ENCODE measurements around the gene LHX4. TPM values are rescaled to one million over a fixed set of nuclear protein-coding genes. Genes with fewer than 3 reads are reported as not detected.

Gene LHX4
- total and polyA plus RNA-seq, 2 of the 13 experiments (the other 11 are each of a cell fraction or from before 2014, with no cell fraction given): 0.03 to 0.07 TPM

DNA sequence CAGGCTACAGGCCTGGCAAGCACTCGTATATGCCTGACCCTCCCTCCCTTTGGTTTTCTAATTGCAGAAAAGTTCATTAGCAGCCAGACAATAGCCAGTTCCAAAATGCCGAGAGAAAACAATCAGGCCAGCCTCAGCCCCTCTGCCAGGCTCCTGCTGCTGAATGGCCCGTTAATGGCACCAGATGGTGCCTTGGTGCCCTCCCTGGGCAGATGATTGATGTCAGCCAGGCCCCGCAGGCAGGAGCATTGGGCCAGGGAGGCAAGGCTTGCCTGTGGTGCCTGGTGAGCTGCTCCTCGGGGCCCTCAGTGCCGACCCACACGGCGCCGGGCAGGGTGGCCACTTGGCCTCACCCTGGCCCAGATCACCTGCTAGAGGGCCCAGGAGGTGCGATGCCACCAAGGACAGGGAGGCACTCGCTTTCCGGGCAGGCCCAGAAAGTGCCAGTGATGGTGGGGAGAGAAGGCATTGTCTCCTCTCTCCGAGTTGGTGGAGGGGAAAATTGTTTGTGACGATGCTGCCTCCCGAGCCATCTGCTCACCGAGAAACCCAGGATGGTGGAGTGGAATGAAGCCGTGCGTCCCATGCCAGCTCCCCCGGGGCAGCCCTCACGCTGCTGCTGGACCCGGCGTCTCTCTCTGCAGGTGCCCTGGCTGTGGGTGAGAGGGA lies 47.3 kb upstream of the LHX4 start (continued):
- no peak for TF ChIP-seq ARID2 (CRISPR knock-in tag; IDR thresholded peaks at IDR 0.05; ENCODE audit: borderline replicate concordance)

DNA sequence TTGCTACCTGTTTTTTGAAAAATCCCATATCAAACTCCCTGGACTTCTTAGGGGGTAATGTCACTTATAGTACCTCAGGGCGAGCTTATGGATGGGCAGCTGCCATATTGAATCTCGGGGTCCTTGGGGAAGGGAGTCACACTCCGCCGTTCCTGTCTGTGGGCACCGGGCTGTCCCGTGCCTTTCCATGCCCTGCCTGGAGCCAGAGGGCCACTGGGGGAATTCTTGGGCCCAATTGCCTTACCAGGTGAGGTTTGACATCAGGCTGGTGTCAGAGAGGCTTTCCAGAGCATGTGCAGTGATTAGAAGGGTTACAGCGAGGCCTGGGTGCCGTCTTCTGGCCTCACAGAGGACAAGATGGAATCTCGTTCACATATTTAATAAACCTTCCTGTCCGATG lies 46.6 kb upstream of the LHX4 start:
- FAIRE-seq: no peak
- ChIA-PET CTCF (ENCODE audit: low intra/inter-chr PET ratio, low total read pairs) (no interaction called here), POLR2A (no interaction called here)
- no peak for TF ChIP-seq ZNF160 (CRISPR knock-in tag; IDR thresholded peaks at IDR 0.05)
- TF ChIP-seq KLF12 (CRISPR knock-in tag; IDR thresholded peaks at IDR 0.05; ENCODE audit: borderline replicate concordance): no peak
- TF ChIP-seq HNRNPL (IDR thresholded peaks at IDR 0.05; ENCODE audit: low read depth, low read length): no peak
- TF ChIP-seq, protein P1, sequence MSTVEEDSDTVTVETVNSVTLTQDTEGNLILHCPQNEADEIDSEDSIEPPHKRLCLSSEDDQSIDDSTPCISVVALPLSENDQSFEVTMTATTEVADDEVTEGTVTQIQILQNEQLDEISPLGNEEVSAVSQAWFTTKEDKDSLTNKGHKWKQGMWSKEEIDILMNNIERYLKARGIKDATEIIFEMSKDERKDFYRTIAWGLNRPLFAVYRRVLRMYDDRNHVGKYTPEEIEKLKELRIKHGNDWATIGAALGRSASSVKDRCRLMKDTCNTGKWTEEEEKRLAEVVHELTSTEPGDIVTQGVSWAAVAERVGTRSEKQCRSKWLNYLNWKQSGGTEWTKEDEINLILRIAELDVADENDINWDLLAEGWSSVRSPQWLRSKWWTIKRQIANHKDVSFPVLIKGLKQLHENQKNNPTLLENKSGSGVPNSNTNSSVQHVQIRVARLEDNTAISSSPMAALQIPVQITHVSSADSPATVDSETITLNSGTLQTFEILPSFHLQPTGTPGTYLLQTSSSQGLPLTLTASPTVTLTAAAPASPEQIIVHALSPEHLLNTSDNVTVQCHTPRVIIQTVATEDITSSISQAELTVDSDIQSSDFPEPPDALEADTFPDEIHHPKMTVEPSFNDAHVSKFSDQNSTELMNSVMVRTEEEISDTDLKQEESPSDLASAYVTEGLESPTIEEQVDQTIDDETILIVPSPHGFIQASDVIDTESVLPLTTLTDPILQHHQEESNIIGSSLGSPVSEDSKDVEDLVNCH (CRISPR knock-in tag; IDR thresholded peaks at IDR 0.05): no peak
- TF ChIP-seq, protein P2, sequence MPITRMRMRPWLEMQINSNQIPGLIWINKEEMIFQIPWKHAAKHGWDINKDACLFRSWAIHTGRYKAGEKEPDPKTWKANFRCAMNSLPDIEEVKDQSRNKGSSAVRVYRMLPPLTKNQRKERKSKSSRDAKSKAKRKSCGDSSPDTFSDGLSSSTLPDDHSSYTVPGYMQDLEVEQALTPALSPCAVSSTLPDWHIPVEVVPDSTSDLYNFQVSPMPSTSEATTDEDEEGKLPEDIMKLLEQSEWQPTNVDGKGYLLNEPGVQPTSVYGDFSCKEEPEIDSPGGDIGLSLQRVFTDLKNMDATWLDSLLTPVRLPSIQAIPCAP (CRISPR knock-in tag; IDR thresholded peaks at IDR 0.05; ENCODE audit: low read depth): no peak
- TF ChIP-seq, protein P3, sequence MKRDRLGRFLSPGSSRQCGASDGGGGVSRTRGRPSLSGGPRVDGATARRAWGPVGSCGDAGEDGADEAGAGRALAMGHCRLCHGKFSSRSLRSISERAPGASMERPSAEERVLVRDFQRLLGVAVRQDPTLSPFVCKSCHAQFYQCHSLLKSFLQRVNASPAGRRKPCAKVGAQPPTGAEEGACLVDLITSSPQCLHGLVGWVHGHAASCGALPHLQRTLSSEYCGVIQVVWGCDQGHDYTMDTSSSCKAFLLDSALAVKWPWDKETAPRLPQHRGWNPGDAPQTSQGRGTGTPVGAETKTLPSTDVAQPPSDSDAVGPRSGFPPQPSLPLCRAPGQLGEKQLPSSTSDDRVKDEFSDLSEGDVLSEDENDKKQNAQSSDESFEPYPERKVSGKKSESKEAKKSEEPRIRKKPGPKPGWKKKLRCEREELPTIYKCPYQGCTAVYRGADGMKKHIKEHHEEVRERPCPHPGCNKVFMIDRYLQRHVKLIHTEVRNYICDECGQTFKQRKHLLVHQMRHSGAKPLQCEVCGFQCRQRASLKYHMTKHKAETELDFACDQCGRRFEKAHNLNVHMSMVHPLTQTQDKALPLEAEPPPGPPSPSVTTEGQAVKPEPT (CRISPR knock-in tag; IDR thresholded peaks at IDR 0.05; ENCODE audit: low read depth): no peak
- no peak for TF ChIP-seq SRSF4 (IDR thresholded peaks at IDR 0.05; ENCODE audit: low read depth, low read length, poor library complexity, severe bottlenecking)
- no peak for TF ChIP-seq ZFP36 (IDR thresholded peaks at IDR 0.05; ENCODE audit: borderline replicate concordance, low read depth, low read length, partially characterized antibody)
- no peak for TF ChIP-seq ZNF232 (CRISPR knock-in tag; IDR thresholded peaks at IDR 0.05; ENCODE audit: borderline replicate concordance)
- no peak for TF ChIP-seq ZNF3 (CRISPR knock-in tag; IDR thresholded peaks at IDR 0.05)
- no peak for TF ChIP-seq ZNF235 (CRISPR knock-in tag; IDR thresholded peaks at IDR 0.05; ENCODE audit: borderline replicate concordance)
- no peak for TF ChIP-seq ZBTB7B (CRISPR knock-in tag; IDR thresholded peaks at IDR 0.05)
- no peak for TF ChIP-seq ZNF724P (CRISPR knock-in tag; IDR thresholded peaks at IDR 0.05; ENCODE audit: borderline replicate concordance)
- TF ChIP-seq, protein P4, sequence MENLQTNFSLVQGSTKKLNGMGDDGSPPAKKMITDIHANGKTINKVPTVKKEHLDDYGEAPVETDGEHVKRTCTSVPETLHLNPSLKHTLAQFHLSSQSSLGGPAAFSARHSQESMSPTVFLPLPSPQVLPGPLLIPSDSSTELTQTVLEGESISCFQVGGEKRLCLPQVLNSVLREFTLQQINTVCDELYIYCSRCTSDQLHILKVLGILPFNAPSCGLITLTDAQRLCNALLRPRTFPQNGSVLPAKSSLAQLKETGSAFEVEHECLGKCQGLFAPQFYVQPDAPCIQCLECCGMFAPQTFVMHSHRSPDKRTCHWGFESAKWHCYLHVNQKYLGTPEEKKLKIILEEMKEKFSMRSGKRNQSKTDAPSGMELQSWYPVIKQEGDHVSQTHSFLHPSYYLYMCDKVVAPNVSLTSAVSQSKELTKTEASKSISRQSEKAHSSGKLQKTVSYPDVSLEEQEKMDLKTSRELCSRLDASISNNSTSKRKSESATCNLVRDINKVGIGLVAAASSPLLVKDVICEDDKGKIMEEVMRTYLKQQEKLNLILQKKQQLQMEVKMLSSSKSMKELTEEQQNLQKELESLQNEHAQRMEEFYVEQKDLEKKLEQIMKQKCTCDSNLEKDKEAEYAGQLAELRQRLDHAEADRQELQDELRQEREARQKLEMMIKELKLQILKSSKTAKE (CRISPR knock-in tag; IDR thresholded peaks at IDR 0.05; ENCODE audit: borderline replicate concordance): no peak

More for the DNA sequence above, 46.6 kb upstream of the LHX4 start:
- H3K27ac ChIP-seq (ENCODE audit: extremely low read length, insufficient read depth, low read length): no peak overlapping the region
- no peak for ATAC-seq
- no TSS peak for BruUV-seq (replicated peaks)
- no peak overlapping the region for H3K4me3 ChIP-seq (replicated peaks in 1 of 3; ENCODE audit: insufficient read depth in 1 of 3, low read depth in 2 of 3, low read length in 3 of 3)
- H3K4me1 ChIP-seq (ENCODE audit: insufficient read depth, low read length): no peaks in the 10 kb centered on the region
- no peaks in the 10 kb centered on the region for H3K79me2 ChIP-seq (ENCODE audit: insufficient read depth, low read length)
- no peak overlapping the region for H3K9ac ChIP-seq (ENCODE audit: insufficient read depth, low read depth, low read length)
- H3K27me3 ChIP-seq (ENCODE audit: control insufficient read depth in 1 of 2, insufficient read depth in 2 of 2, low read length in 2 of 2): no peaks in the 10 kb centered on the region
- no peaks in the 10 kb centered on the region for H3K9me3 ChIP-seq (ENCODE audit: low read length)
- no peak overlapping the region for H3K4me2 ChIP-seq (ENCODE audit: low read depth, low read length)
- no peak overlapping the region for H2AFZ ChIP-seq (ENCODE audit: low read length)
- WGBS (ENCODE audit: low lambda C conversion rate): 81% methylated on average over 9 of the region's 10 CpGs
- H3K36me3 ChIP-seq (replicated peaks in 1 of 2; ENCODE audit: control insufficient read depth in 1 of 2, insufficient read depth in 2 of 2, low read length in 2 of 2): no peaks in the 10 kb centered on the region
- no peaks in the 10 kb centered on the region for H4K20me1 ChIP-seq (ENCODE audit: insufficient read depth, low read length)
- in situ Hi-C loops (cut with HindIII; ENCODE audit: extremely low pct_ligation_motif_present, low pct_unique_long_range_greater_than_20kb): loop anchor here (10.0 kb wide), 1 partner anchor 81 kb away; no protein-coding TSS in a partner anchor
- no peak for DNase-seq (ENCODE audit: low spot score)
- intact Hi-C loops (cut with micrococcal nuclease; ENCODE audit: unreplicated experiment): loop anchor here (10.0 kb wide), 1 partner anchor 61 kb away; no protein-coding TSS in a partner anchor
